Testis (tissue), 3 donors: Measurements from ENCODE around the gene HNF1B. TPM values are rescaled to one million over a fixed set of nuclear protein-coding genes. Genes with fewer than 3 reads are reported as not detected.
A peak's percentile ranks its signal among the peaks of the same experiment; 100 is the strongest.

Experiments used
- DNase-seq: peaks from one replicate; pipeline ENCODE4 v3.0.0-alpha.2; 2019
- H3K27ac ChIP-seq, 2 donors: fragments of 200-600 bp; sonication (generic); one replicate each; pipeline ENCODE4 v1.5.1; 2019
- H3K27me3 ChIP-seq: fragments of 200-600 bp; sonication (generic); one replicate; pipeline ENCODE4 v1.5.1; 2019
- H3K36me3 ChIP-seq: fragments of 200-600 bp; sonication (generic); one replicate; pipeline ENCODE4 v1.5.1; 2017; ENCODE audit warnings: low read depth; ENCODE audit errors: missing control alignments
- H3K4me1 ChIP-seq: fragments of 200-600 bp; sonication (generic); one replicate; pipeline ENCODE4 v1.5.1; 2019
- H3K4me3 ChIP-seq, 2 donors: fragments of 200-600 bp; sonication (generic); one replicate each; pipeline ENCODE4 v1.5.1; 2017 to 2019
- H3K9me3 ChIP-seq: fragments of 200-600 bp; sonication (generic); one replicate; pipeline ENCODE4 v1.5.1; 2017
- CTCF ChIP-seq, 3 experiments: fragments of 450-650 bp in 2 of 3; fragments of 200-600 bp in 1 of 3; sonication (generic) in 1 of 3; IDR thresholded peaks; one replicate each; pipeline ENCODE4 v1.5.1; 2016 to 2019; ENCODE audit warnings: antibody characterized with exemption in 3 of 3, mild to moderate bottlenecking in 2 of 3, moderate library complexity in 1 of 3
- POLR2A ChIP-seq: fragments of 450-650 bp; IDR thresholded peaks from one replicate; pipeline ENCODE4 v1.6.1; 2017; ENCODE audit warnings: antibody characterized with exemption, mild to moderate bottlenecking, moderate library complexity
- WGBS, 2 donors: methylation state at CpG; one replicate each; pipeline ENCODE4 v1.1.5; 2018; 5-methylcytosine and 5-hydroxymethylcytosine counted together
- intact Hi-C: fragments of 100-400 bp; cut with DNase I; formaldehyde crosslinking; loops from one replicate; pipeline ENCODE4 v1.15.1; 2023; ENCODE audit warnings: low total_unique reads
- polyA plus RNA-seq: library from polyadenylated mRNA; stranded (reverse); fragments of 350-450 nt; fragmentation: Illumina TruSeq; extraction: RNeasy Lipid Tissue Mini Kit (QIAGEN cat#74804); gene quantifications from one replicate; pipeline ENCODE4 v1.2.3, GENCODE V29; 2014; ENCODE audit warnings: low read depth, low replicate concordance; ENCODE audit not compliant: insufficient read depth
- total RNA-seq, 2 donors: library from RNA; depleted of rRNA; stranded (reverse); fragments of >200 nt; gene quantifications; one replicate each; pipeline ENCODE4 v1.2.3, GENCODE V29; 2016

HNF1B gene
- total and polyA plus RNA-seq, 3 donors from 2014 or later = 2.9 to 6.3 (median 3.2) TPM

- no peaks in the 10 kb centered on the region for H3K9me3 ChIP-seq
- no peak for DNase-seq
- H3K27ac ChIP-seq = no peak overlapping the region
- TF ChIP-seq POLR2A = no peak
- TF ChIP-seq CTCF (IDR thresholded peaks at IDR 0.05) = no peak
- no peaks in the 10 kb centered on the region for H3K36me3 ChIP-seq
- no peaks in the 10 kb centered on the region for H3K4me1 ChIP-seq
- 80 to 83% methylated on average over 5 of the region's 5 CpGs for WGBS, 2 donors
- no peaks in the 10 kb centered on the region for H3K27me3 ChIP-seq
- intact Hi-C loops = no loop called here
- no peak overlapping the region for H3K4me3 ChIP-seq
Observed at GRCh38 chr17:37750292-37750691, 5.4 kb upstream of the HNF1B start.

DNA sequence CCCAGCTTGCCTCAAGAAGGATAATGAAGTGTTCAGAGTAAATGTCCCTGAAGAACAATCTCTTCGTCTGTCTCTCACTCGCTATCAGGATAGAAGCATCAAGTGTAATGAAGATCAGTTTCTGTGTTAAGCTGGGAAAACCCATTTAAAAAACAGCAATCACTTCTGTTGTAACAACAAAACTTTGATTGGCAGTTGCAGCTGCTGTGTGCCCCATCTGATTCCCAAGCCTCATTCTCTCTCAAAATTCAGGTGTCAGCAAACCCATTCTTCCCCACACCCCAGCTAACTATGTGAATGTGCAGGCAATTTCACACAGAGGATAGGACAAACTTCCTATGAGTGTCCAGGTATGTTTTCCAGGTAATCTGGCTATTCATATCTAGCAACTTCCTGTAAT lies 2.4 kb upstream of the HNF1B start:
- 55 to 77% methylated on average over 2 of the region's 2 CpGs for WGBS, 2 donors
- Histone ChIP-seq H3K27me3 (no peaks in the 10 kb centered on the region), H3K9me3 (no peaks in the 10 kb centered on the region), H3K36me3 (no peaks in the 10 kb centered on the region), H3K4me1 (peaks cover 13% of the 10 kb centered on the region), H3K27ac (no peak overlapping the region), H3K4me3 (no peak overlapping the region)
- TF ChIP-seq POLR2A (no peak), CTCF (IDR thresholded peaks at IDR 0.05) (no peak)
- DNase-seq = no peak
- intact Hi-C loops = no loop called here

DNA sequence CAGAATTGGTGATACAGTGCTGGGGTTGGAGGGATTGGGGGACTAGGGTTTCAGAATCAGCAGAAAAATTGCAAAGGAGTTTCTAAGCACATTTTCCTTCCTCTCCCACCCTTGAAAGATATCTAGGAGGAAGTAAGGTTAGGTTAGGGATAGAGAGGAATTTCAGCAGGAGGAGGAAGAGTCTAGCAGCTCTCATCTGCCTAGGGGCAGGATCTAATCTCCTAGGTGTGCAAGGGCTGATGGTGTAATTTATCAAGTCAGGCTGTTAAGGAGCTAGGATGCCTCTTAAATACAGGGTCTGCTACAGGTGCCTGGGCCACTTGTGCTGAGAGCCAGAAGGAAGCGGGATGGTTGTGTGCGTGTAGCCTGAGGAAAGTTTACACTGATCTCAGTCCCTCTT lies 1.8 kb upstream of the HNF1B start:
- Histone ChIP-seq H3K4me1 (peaks cover 18% of the 10 kb centered on the region), H3K27me3 (no peaks in the 10 kb centered on the region), H3K9me3 (no peaks in the 10 kb centered on the region), H3K4me3 (no peak overlapping the region), H3K36me3 (no peaks in the 10 kb centered on the region), H3K27ac (no peak overlapping the region)
- intact Hi-C loops = no loop called here
- DNase-seq = no peak
- TF ChIP-seq POLR2A (no peak), CTCF (IDR thresholded peaks at IDR 0.05) (no peak)
- 67 to 76% methylated on average over 2 of the region's 2 CpGs for WGBS, 2 donors

DNA sequence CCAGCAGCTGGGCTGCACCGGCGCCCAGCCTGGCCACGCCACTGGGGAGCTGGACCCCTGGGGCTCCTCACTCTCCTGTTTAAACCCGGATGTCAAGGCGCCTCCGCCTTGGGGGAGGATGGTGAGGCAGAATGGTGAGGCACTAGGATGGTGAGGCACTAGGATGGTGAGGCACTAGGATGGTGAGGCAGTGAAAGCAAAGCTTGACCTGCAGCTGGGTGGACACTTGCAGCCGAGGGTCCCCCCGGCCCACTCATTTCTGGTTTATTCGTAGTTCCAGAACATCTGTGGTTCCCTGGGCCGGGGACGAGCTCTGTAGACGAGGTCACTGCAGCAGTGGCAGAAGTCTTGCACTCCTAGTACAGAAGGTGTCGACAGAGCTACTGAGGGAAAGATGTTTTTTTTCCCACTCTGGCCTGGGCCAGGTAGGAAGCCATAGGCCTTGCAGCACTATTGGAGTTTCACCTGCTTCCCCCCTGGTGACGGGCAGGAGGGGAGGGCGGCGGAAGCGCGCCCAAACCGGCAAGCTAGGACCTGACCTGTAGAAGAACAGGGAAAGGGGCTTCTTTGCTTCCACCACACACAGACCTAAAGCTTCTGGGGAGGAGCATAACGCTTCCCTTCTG lies 1.1 kb upstream of the HNF1B start:
- H3K9me3 ChIP-seq = no peaks in the 10 kb centered on the region
- H3K4me3 ChIP-seq = peak overlapping the region in 1 of 2 donors; percentile 40
- no peak overlapping the region for H3K27ac ChIP-seq
- DNase-seq = no peak
- no peaks in the 10 kb centered on the region for H3K27me3 ChIP-seq
- TF ChIP-seq POLR2A = no peak
- no peak for TF ChIP-seq CTCF (IDR thresholded peaks at IDR 0.05)
- peaks cover 18% of the 10 kb centered on the region for H3K4me1 ChIP-seq
- intact Hi-C loops = no loop called here
- WGBS, 2 donors = 7 to 21% methylated on average over 3 to 20 of the region's 20 CpGs
- H3K36me3 ChIP-seq = no peaks in the 10 kb centered on the region

DNA sequence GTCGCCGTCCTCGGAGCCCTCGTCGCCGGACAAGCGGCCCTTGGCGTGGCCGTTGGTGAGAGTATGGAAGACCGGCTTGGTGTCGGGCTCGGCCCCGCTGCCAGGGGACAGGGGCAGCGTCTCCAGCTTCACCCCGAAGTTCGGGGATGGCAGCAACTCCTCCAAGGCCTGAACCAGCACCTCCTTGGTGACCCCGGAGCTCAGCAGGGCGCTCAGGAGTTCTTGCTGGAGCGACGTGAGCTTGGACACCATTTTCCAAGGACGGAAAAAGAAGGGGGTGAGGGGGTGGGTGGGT lies 279 bp downstream of the HNF1B start:
- intact Hi-C loops = no loop called here
- peaks cover 6% of the 10 kb centered on the region for H3K27me3 ChIP-seq
- no peaks in the 10 kb centered on the region for H3K36me3 ChIP-seq
- H3K27ac ChIP-seq = no peak overlapping the region
- peaks cover 18% of the 10 kb centered on the region for H3K4me1 ChIP-seq
- 7 to 10% methylated on average over 2 to 21 of the region's 21 CpGs for WGBS, 2 donors
- no peaks in the 10 kb centered on the region for H3K9me3 ChIP-seq
- no peak for DNase-seq
- TF ChIP-seq POLR2A (no peak), CTCF (IDR thresholded peaks at IDR 0.05) (no peak)
- H3K4me3 ChIP-seq = peak overlapping the region in 1 of 2 donors; percentile 40
